HFFc6 (cell line): ENCODE results near the gene SEC24B. TPM values are rescaled to one million over a fixed set of nuclear protein-coding genes. Genes with fewer than 3 reads are reported as not detected.
"Not testable (repeated sequence)": the region's sequence is repeated elsewhere in the genome, so short reads cannot be mapped to it uniquely, and the experiment has no call there.

ENCODE experiments used
- DNase-seq: peaks from one replicate; pipeline ENCODE4 v3.0.0-alpha.2; 2018
- H3K27ac Mint-ChIP-seq: 2 replicates; pipeline ENCODE4 v1.8.0; 2020; ENCODE audit warnings: mild to moderate bottlenecking, mixed read lengths
- H3K27me3 Mint-ChIP-seq: 2 replicates; pipeline ENCODE4 v1.8.0; 2021; ENCODE audit warnings: mild to moderate bottlenecking, moderate library complexity, mixed read lengths; ENCODE audit not compliant: insufficient read depth
- H3K36me3 Mint-ChIP-seq: 2 replicates; pipeline ENCODE4 v1.8.0; 2021; ENCODE audit warnings: low read depth, mixed read lengths
- H3K4me1 Mint-ChIP-seq: 2 replicates; pipeline ENCODE4 v1.8.0; 2020; ENCODE audit warnings: low read depth, mixed read lengths
- H3K4me3 Mint-ChIP-seq: 2 replicates; pipeline ENCODE4 v1.8.0; 2020; ENCODE audit warnings: mild to moderate bottlenecking, moderate library complexity, mixed read lengths
- H3K9me3 Mint-ChIP-seq: 2 replicates; pipeline ENCODE4 v1.8.0; 2020; ENCODE audit warnings: mild to moderate bottlenecking, mixed read lengths
- total RNA-seq, 6 experiments: library from RNA; stranded (reverse); fragmentation: NEBNext Ultra II Directional; extraction: Animal tissue kit (Norgen Biotek cat#: 25700); gene quantifications; 2 replicates in 1 of 6; 3 replicates in 5 of 6; pipeline ENCODE4 v1.2.3, GENCODE V29; 2021
- TF ChIP-seq, protein P1 (sequence below): fragments of 200-600 bp; sonication (generic); IDR thresholded peaks from 2 replicates; pipeline ENCODE4 v1.5.0; 2021; ENCODE audit warnings: antibody characterized with exemption, mild to moderate bottlenecking

Gene SEC24B
- total RNA-seq, 6 experiments from 2014 or later = 27.2 to 36.6 (median 31.8) TPM

- H3K36me3 Mint-ChIP-seq = peaks cover 27% of the 10 kb centered on the region
- TF ChIP-seq, protein P1, sequence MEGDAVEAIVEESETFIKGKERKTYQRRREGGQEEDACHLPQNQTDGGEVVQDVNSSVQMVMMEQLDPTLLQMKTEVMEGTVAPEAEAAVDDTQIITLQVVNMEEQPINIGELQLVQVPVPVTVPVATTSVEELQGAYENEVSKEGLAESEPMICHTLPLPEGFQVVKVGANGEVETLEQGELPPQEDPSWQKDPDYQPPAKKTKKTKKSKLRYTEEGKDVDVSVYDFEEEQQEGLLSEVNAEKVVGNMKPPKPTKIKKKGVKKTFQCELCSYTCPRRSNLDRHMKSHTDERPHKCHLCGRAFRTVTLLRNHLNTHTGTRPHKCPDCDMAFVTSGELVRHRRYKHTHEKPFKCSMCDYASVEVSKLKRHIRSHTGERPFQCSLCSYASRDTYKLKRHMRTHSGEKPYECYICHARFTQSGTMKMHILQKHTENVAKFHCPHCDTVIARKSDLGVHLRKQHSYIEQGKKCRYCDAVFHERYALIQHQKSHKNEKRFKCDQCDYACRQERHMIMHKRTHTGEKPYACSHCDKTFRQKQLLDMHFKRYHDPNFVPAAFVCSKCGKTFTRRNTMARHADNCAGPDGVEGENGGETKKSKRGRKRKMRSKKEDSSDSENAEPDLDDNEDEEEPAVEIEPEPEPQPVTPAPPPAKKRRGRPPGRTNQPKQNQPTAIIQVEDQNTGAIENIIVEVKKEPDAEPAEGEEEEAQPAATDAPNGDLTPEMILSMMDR = no peak
- H3K27me3 Mint-ChIP-seq = peaks cover 4% of the 10 kb centered on the region
- peak overlapping the region; percentile 65 for H3K4me3 Mint-ChIP-seq
- peaks cover 10% of the 10 kb centered on the region for H3K9me3 Mint-ChIP-seq
- peak; percentile 87 for DNase-seq
- H3K4me1 Mint-ChIP-seq = peaks cover 20% of the 10 kb centered on the region
- H3K27ac Mint-ChIP-seq = peak overlapping the region; percentile 90
Observed at GRCh38 chr4:109548655-109549054, 115.0 kb downstream of the SEC24B start.

GRCh38 chr4:109552237-109552636 lies 118.6 kb downstream of the SEC24B start:
- TF ChIP-seq, protein P1 = no peak
- DNase-seq = no peak
- H3K27me3 Mint-ChIP-seq = peaks cover 4% of the 10 kb centered on the region
- peaks cover 10% of the 10 kb centered on the region for H3K9me3 Mint-ChIP-seq
- H3K4me3 Mint-ChIP-seq = no peak overlapping the region
- H3K27ac Mint-ChIP-seq = no peak overlapping the region
- peaks cover 32% of the 10 kb centered on the region for H3K4me1 Mint-ChIP-seq
- peaks cover 14% of the 10 kb centered on the region for H3K36me3 Mint-ChIP-seq

- Mint-ChIP-seq H3K9me3 (peaks cover 5% of the 10 kb centered on the region), H3K36me3 (peaks cover 9% of the 10 kb centered on the region), H3K4me3 (no peak overlapping the region), H3K27ac (no peak overlapping the region), H3K4me1 (peaks cover 25% of the 10 kb centered on the region), H3K27me3 (peaks cover 4% of the 10 kb centered on the region)
- no peak for DNase-seq
- TF ChIP-seq, protein P1 = no peak
Observed at GRCh38 chr4:109553130-109553529, 119.5 kb downstream of the SEC24B start.

DNA sequence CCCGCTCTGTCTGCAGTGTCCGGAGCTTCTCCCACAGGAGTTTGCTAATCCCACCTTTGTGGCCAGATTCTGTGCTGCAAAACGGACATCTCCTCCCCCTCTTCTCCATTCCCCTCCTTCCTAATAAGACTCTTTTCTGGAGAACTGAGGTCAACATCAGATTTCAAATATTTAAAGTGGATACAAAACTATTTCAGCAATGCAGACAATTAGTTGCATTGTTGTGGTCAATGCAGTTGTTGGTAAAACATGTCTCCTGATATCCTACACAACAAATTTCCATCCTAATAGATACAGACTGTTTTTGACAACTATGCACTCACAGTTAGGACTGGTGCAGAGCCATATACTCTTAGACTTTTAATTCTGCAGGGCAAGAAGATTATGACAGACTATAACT lies 121.4 kb downstream of the SEC24B start:
- Mint-ChIP-seq H3K9me3 (no peaks in the 10 kb centered on the region), H3K36me3 (peaks cover 6% of the 10 kb centered on the region), H3K4me1 (peaks cover 24% of the 10 kb centered on the region), H3K27ac (no peak overlapping the region), H3K4me3 (no peak overlapping the region; the same call in 1 of the 2 replicates), H3K27me3 (peaks cover 2% of the 10 kb centered on the region; the same call in 1 of the 2 replicates)
- peak; percentile 8 for DNase-seq
- TF ChIP-seq, protein P1 = no peak

DNA sequence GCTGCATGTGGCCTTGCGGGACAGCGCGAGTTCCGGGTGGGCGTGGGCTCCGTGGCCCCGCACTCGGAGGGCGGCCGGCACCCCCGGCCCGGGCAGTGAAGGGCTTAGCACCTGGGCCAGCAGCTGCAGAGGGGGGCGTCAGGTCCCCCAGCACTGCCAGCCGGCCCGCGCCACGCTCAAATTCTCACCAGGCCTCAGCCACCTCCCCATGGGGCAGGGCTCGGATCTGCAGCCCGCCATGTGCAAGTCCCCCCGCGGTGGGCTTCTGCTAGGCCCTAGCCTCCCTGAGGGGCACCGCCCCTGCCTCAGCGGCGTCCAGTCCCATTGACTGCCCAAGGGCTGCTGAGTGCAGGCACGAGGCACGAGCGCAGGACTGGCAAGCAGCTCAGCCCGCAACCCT lies 123.8 kb downstream of the SEC24B start:
- Mint-ChIP-seq H3K4me1 (peaks cover 36% of the 10 kb centered on the region), H3K9me3 (no peaks in the 10 kb centered on the region), H3K4me3 (no peak overlapping the region), H3K36me3 (peaks cover 6% of the 10 kb centered on the region), H3K27me3 (peaks cover 3% of the 10 kb centered on the region), H3K27ac (no peak overlapping the region)
- TF ChIP-seq, protein P1 = no peak
- DNase-seq = no peak

DNA sequence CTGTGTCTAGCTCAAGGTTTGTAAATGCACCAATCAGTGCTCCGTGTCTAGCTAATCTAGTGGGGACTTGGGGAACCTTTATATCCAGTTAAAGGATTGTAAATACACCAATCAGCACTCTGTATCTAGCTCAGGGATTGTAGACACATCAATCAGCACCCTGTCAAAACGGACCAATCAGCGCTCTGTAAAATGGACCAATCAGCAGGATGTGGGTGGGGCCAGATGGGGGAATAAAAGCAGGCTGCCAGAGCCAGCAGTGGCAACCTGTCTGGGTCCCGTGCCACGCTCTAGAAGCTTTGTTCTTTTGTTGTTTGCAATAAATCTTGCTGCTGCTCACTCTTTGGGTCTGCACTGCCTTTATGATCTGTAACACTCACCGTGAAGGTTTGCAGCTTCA lies 124.5 kb downstream of the SEC24B start:
- not testable (repeated sequence) for H3K27me3 Mint-ChIP-seq, H3K36me3 Mint-ChIP-seq, DNase-seq, H3K27ac Mint-ChIP-seq, H3K9me3 Mint-ChIP-seq, H3K4me3 Mint-ChIP-seq
- peaks cover 36% of the 10 kb centered on the region for H3K4me1 Mint-ChIP-seq
